HG03196 (cell line): ENCODE measurements around the gene DDRGK1.
A peak's percentile ranks its signal among the peaks of the same experiment; 100 is the strongest.
"Not testable (repeated sequence)": the region's sequence is repeated elsewhere in the genome, so short reads cannot be mapped to it uniquely, and the experiment has no call there.

Source experiments
- ATAC-seq: cut with Tn5 transposase; IDR thresholded peaks from one replicate; pipeline ENCODE4 v1.9.1; 2021; ENCODE audit not compliant: unreplicated experiment

The DDRGK1 gene

GRCh38 chr20:3166338-3166912 is 38.1 kb downstream of the DDRGK1 start:
- ATAC-seq: no peak

- ATAC-seq: no peak
Observed at GRCh38 chr20:3165473-3166337, 38.8 kb downstream of the DDRGK1 start.

- no peak for ATAC-seq
Observed at GRCh38 chr20:3164763-3165410, 39.6 kb downstream of the DDRGK1 start.

- no peak for ATAC-seq
Observed at GRCh38 chr20:3164043-3164762, 40.3 kb downstream of the DDRGK1 start.

GRCh38 chr20:3163099-3164042 is 41.1 kb downstream of the DDRGK1 start:
- no peak for ATAC-seq

- no peak for ATAC-seq
Observed at GRCh38 chr20:3162080-3162611, 42.3 kb downstream of the DDRGK1 start.

- ATAC-seq: no peak
Observed at GRCh38 chr20:3161316-3162079, 43.0 kb downstream of the DDRGK1 start.

GRCh38 chr20:3160418-3160817 is 44.1 kb downstream of the DDRGK1 start:
- ATAC-seq: no peak

GRCh38 chr20:3158968-3159431 is 45.5 kb downstream of the DDRGK1 start:
- peak; percentile 3 for ATAC-seq

GRCh38 chr20:3157817-3158216 is 46.7 kb downstream of the DDRGK1 start:
- ATAC-seq: no peak

GRCh38 chr20:3156811-3157619 is 47.5 kb downstream of the DDRGK1 start:
- ATAC-seq: peak; percentile 57

- ATAC-seq: not testable (repeated sequence)
Observed at GRCh38 chr20:3152057-3152644, 52.3 kb downstream of the DDRGK1 start.

- ATAC-seq: no peak
Observed at GRCh38 chr20:3150908-3151307, 53.6 kb downstream of the DDRGK1 start.

GRCh38 chr20:3146732-3147341 is 57.6 kb downstream of the DDRGK1 start:
- ATAC-seq: no peak

GRCh38 chr20:3141757-3142156 is 62.7 kb downstream of the DDRGK1 start:
- no peak for ATAC-seq
